IPS DF 19.7 (cell line): ENCODE results near the gene GANAB.
A peak's percentile ranks its signal among the peaks of the same experiment; 100 is the strongest.
"Not testable (repeated sequence)": the region's sequence is repeated elsewhere in the genome, so short reads cannot be mapped to it uniquely, and the experiment has no call there.

Source experiments
- DNase-seq: peaks from one replicate; pipeline ENCODE4 v3.0.0-alpha.2; 2013; ENCODE audit warnings: low read depth, low spot score

Gene GANAB

DNA sequence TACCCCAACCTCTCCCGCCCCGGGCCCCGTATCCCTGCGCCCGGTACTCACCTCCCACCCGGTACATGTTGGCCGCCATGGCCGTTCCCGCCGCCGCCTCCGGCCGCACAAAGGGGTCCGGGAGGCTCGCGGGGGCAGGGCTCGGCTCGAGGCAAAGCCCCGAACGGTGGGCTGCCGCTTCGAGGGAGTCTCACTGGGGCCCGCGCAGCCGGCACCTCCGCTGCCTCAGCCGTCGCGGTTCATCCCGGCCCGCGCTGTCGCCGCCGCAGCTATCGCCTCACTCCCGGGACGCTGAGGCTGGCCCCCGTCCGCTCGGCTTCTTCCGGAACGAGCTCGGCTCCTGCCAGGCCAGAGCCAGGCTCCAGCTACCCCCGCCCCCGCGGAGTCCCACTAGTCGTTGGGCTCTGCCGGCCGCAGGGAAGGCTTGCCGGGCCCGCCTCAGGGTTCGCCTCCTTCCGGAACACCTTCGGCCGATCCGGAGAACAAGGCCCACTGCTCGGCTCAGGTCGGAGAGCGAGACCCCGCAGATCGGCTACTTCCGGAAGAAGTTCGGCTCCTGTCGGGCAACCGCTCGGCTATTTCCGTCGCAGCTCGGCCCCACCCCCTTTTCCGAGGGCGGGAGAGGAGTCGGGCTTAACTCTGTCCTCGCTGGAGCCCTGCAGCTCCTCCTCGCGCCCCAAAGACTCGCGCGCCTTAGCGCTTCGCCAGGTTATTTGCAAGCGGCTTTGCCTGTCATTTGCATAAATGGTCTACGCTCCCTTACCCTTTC lies 44.9 kb downstream of the GANAB start, which contains the start of gene MTA2:
Gene MTA2 (minus strand): TSS at position 494 of the 769 bp plus-strand sequence. CDS start 415 bp downstream, at position 79.
- no peak for DNase-seq

DNA sequence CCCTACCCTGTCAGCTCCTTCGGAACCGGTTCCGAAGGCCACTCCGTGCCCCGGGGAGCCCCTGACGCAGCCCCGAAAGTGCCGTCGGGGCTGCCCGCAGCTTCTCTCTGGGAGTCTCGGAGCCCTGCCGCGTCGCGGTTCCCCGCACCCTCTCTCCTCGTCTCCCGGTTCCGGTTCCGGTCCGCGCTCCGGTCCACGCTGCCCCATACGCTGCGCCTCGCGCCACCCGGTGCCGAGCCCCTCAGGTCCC lies 45.4 kb downstream of the GANAB start:
- no peak for DNase-seq

DNA sequence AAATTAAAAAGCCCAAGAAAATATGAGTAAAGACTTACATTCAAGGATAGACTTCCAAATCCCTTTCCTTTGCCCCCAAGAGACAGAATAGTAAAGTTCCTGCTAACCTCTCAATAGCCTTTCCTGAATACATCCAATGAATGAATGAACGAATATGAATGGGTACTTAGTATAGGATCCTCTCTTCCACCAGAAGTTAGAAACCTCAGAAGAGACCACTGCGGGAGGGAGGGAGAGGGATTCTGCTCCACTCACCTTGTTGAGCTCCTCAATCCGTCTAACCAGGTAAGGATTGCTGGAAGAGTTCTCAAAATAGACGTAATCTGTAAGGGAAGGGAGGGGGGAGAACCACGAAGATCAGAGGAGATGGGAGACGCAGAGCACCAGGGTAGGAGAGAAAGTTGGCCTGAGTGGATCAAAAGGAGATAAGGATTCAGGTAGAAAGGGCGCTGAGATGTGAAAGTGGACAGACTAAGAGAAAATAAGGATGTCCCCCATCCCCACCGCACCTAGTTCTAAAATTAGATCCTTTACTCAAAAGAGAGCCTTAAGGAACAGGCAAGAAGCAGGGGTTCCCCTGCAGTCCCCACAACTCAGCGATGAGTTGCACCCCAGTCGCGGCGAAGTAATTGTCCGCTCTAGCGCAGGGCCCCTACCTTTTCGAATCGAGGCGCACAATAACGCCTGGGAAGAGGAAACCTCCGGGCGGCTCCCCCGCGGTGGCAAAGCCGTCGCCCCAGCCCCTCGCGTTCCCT lies 45.9 kb downstream of the GANAB start:
- DNase-seq, result no peak

DNA sequence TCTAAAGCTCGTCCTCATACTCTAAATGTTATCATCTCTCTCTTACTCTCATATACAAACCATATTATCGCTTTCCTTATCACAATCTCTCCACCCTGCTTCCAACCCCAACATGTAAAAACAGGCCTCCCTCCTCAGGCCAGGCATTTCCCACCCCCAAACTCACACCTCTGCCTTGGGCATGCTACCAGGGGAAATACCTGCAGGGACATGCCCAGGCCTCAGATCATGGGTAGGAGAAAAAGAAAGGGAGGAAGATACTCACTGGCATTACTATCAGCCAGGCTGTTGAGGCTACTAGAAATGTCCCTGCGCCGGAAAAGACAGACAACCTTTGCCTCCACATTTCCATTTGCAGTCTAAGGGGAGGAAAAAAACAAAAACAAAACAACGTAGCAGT lies 46.5 kb downstream of the GANAB start:
- DNase-seq, result no peak

DNA sequence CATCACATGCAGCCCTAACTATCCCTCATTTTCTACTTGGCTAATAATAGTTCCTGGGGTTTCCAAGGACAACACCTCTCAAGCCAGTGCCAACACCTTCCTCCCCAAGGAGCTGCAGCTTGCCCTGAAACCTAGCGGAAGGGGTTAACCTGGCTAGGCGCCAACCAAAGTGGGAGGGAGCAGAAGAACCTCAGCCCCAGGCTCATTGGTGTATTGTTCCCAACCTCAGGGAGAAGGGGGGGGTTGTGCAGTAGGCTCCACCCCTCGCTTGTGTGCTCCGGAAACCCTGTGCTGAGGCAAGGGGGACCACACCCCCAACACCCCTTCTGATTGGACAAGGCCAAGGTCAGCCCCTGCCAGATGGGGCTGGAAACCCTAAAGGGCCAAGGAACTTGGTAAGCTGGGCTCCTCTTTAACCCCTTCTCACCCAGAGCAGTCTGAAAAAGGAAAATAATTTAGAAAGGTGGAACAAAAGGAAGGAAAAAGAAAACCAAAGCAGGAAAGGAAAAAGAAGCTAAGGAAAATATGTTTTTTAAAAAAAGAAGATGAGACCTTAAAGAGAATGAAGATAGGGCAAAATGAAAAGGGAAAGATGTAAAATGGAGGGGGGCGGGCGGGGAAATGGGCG lies 47.2 kb downstream of the GANAB start:
- DNase-seq, result peak; percentile 97

DNA sequence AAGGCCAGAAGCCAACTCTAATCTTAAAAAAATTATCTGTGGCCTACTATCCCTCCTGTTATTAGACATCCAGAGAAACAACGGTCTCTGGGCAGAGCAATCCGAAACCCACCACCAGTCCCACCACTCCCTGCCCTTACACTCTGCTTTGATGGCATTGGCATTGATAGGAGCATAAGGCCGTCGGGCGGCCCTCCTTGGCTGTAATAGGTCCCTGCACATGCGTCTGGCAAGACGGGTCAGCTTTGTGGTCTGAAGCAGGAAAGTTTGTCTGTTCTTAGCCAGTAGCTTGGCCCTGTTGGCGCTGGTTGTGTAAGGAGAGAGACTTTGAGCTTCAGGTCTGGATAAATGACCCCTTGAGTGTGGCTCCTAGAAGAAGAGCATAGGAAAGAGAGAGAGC lies 51.3 kb downstream of the GANAB start:
- no peak for DNase-seq

DNA sequence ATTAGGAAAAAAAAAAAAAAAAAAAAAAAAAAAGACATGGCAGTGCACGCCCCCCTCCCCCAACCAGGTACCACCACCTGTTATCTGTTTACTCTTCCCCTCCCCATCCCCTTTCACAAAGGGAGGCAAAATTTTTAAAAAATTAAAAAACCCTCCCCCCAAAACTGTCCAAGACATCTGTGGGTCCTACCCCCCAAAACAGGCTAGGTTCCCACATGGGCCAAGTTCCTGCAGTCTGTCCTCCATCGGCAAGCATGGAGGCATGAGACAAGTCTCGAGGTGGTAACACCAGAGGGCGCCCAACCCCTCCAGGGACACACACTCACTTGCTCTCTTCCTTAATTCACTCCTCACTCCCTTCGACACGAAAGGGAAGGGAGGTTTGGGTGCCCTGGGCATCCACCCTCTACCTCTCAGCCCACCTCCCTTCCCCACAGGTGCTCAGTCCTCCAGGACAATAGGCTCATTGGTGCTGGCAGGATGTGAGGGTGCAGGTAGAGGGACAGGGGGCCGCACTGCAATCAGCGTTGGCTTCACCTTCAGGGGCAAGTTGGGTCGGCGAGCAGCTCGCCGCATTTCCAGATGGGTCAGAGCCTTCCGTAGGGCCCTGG lies 52.9 kb downstream of the GANAB start:
- no peak for DNase-seq

DNA sequence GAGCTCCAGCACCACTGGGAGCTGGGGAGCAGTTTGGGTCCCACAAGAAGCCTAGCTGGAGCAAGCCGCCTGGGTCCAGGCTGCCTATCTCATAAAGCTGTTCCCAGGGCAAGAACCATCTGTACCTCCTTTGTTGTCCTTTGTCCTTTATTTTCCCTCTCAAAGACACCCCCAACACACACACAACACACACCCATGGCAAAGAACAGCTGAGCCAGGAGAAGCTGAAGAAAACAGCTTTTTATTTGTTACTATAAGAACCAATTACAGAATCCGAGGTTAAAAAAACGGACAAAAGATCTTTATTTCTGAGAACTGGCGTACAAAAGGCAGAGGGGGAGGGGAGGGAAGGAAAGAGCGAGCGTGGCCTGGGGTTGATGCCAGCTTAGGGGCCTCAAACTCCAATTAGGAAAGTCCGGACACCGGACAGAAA lies 53.4 kb downstream of the GANAB start:
- DNase-seq, result no peak

DNA sequence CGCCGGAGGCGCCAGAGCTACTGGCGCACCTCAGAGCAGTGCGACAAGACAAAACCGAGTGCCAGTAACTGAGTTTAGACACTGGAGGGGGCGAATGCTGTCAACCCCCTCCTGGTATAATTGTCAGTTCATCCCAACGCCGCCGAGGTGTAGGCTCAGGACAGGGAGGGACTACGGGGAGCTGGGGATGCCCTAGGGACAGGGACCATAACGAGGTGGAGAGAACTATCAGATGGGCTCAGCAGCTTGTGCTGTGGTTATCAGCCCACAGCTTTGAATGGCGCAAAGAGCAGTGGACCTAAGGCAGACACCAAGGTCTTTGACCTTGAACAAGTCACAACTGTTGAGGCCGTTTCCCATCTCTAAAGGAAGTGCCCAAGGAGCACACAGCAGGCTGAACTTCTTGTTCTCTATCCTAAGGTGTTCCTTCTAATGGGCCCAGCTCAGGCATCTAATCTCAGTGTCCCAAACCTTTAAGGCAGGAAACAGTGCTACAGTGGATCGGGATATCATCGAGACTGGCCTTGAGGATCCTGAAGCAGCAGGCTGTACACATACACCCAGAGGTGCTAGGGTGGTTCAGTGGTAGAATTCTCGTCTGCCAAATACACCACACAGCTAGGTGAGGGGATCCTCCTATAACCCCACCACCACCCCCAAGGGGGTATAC lies 54.1 kb downstream of the GANAB start:
- no peak for DNase-seq

DNA sequence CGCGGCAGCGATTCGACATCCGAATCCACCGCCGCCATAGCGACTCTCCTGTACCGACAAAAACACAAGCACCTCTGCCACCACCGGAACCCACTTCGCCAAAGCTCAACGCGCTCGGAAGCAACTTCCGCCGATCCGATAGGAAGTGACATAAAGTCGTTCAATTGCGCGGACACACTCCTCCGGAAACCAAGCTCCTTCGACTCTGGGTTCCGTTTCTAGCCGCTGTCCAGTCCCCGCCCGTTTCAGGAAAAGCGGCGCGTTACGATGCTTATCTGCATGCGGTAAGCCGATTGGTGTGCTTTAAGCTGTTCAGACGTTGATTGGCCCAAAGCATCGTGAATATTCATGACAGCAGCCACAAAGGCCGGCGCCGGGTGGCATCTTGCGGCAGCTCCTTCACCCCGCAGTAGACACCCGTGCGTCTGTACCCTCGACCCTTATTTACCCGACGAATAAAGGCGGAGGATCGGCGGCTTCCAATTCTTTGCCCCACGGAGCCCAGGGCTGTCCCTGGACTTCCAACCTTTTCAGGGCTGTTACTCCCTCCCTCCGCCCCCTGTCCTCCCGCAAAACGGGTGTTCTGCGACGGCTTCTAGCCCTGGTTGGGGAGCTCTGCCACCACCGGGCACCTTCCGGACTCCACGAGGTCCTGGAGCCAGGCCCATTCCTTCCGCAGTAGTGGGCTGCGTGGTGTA lies 54.8 kb downstream of the GANAB start, which contains the start of gene TUT1:
Gene TUT1 (minus strand): TSS at position 76 of the 698 bp plus-strand sequence. CDS start 38 bp downstream, at position 38.
- DNase-seq, result peak; percentile 99

DNA sequence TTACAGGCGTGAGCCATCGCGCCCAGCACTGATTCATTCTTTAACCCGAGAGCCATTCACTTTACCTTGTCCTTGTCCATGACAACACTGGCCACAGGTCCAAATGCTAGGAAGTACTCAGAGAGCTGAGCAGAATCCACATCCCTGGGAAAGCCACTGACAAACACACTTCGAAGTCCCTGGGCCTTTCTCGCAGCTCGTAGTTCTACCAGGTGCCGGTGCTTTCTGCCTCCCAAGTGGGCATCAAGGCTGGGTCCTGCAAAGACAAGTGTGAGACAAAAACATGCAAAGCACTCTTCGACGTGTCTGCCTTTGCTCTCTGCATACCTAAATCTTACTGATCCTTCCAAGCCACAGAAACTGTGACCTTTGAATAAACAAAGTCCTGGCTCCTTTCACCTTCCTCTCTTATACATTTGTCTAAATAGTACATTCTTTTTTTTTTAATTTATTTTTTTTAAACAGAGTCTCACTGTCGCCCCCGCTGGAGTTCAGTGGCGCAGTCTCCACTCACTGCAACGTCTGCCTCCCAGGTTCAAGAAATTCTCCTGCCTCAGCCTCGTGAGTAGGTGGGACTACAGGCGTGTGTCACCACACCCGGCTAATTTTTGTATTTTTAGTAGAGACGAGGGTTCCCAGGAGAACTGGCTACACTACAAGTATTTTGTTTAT lies 57.3 kb downstream of the GANAB start:
- DNase-seq, result no peak

DNA sequence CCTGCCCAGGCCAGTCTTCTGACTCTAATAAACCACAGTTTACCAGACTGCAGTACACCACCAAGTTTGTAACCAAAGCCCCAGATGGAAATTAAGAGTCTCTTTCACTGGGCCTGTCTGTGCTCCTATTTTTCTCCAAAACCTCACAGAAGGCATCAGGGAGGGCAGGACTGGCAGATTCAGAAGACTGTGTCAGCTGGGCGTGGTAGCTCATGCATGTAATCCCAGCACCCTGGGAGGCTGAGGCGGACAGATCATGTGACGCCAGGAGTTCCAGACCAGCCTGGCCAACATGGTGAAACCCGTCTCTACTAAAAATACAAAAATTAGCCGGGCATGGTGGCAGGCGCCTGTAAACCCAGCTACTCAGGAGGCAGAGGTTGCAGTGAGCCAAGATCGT lies 61.1 kb downstream of the GANAB start:
- DNase-seq, result not testable (repeated sequence)

DNA sequence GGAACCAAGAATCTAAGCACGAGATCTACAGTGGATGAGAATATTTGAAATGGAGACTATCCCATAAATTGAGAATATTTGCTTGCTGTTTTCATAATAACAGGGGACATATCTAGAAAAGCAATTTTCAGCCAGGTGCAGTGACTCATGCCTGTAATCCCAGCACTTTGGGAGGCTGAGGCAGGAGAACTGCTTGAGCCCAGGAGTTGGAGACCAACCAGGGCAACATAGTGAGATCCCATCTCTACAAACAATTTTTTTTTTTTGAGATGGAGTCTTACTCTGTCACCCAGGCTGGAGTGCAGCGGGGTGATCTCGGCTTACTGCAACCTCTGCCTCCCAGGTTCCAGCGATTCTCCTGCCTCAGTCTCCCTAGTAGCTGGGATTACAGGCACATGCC lies 64.7 kb downstream of the GANAB start:
- not testable (repeated sequence) for DNase-seq

DNA sequence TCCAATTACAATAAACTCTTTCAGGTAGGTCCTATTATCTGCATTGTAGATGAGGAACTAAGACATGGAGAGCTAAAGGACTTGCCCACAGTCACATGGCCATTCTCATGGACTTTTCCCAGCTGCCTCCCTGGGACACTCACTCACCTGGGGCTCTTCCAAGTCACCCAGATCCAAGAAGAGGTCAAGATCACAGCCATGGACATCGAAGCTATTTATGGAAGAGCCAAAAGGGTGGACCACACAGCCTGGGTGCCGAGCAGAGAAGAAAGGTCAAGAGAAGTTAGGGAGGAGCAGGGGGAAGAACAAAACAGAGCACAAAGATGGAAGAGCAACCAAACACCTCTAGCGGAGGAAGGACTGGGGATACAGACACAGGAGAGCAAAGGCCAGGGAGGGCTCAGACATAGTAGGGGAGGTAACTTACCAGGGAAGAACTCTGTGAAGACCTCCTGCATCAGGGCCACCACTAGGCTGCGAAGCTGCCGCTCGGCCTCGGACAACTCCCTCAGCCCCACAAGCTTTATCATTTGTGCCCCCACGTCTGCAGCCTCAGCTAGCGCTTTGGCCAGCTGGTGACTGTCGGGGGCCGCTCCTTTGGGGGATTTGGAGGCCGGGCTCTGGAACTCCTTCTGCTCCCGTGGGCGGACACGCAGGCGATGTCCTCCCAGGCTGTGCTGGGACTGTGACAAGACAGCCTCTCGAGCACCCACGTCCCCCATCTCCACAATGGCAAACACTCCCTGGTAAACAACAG lies 65.3 kb downstream of the GANAB start:
- no peak for DNase-seq

DNA sequence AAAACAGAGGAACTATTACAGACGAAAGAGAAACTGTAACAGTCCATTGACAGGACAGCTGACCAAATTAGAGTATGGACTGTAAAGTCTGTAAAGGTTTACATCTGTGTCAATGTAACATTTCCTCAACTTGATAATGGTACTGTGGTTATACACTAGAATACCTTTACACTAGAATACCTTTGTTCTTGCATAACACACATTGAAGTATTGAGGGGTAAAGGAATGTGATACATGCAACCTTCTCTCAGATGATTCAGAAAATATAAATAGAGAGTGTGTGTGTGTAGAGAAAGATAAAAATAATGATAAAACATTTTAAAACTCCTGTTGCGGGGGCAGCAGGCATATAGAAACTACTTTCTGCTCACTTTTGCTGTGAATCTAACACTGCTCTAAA lies 67.2 kb downstream of the GANAB start:
- no peak for DNase-seq

DNA sequence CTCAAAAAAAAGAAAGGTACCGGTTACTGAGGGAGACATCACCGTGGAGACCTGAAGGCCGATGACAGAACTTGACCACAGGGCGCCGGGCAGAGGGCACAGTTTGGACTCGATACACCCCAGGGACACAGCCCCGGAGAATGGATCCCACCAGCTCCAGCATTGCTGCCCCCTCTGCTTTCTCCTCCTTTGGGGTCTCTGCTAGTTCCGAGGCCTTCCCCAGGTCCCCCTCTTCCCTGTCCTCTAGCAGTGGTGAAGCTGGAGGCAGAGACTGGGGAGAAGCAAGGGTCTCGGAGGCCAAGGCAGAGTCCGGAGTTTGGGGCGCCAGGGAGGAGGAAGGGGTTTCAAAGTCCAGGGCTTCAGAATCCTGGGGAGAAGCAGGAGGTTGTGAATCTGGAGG lies 67.9 kb downstream of the GANAB start:
- no peak for DNase-seq

DNA sequence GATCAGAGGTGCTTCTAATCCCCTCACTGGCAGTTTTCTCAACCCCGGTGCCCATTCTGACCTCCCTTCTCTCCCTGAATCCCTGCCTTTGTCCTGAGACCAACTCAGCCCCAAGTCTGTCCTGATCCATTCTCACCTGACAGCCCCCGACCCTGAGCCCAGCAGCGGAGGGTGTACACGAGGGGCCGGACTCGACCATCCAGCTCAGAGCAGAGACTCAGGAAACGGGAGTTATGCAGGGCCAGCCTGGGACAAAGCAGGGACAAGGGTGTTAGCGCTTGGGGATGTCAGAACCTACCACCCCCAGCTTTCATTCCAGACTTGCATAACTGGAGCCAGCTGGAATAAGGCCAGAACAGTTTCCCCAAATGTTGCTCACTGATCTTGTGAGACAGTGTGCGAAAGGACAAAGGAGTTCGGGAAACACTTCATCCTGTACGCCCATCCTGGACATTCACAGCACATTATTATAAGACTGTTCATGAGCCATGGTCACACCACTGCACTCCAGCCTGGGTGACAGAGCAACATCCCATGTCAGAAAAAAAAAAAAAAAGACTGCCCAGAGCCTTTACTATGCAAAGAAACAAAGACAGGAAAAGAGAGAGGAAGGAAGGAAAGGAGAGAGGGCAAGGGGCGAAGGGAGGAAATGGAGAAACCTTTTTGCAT lies 69.2 kb downstream of the GANAB start:
- no peak for DNase-seq

DNA sequence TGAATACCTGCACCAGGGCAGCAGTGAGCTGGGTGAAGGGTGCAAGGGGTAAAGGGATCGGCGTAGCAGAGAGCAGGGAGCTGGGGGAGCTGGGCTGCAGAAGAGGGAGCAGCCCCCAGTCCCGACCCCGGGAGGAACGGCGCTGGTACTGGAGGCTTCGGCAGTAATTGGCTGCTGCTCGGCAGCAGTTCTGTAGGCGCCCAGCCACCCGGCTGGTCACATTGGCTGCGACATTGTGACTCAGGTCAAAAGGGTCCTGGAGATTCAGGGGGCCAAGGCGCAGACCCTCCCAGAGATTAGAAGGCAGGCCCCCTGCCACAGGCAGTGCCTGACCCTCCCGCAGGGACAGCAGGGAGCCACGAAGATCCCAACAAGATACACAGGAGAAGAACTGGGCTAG lies 70.6 kb downstream of the GANAB start:
- DNase-seq, result no peak

DNA sequence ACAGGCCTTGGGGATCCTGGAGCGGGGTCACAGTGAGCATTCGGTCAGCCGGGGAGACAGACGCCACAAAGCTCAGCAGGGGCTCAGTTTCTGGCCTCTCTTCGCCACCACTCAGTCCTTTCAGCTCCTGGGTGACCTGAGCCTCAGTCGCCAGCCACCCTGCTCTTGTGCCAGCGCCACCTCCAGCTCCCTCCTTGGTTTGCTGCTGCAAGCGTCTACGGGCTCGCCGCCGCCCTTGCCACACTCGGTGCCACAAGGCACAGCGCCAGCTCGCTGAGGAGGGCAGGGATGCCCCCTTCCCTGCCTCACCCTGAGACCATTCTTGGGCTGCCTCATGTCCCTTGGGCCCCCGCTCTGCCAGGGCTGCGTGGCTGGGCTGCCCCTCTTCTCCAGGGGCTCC lies 71.3 kb downstream of the GANAB start:
- DNase-seq, result no peak
